ENCODE data around the gene NCOA7. TPM values are rescaled to one million over a fixed set of nuclear protein-coding genes. Genes with fewer than 3 reads are reported as not detected.
"Not testable (repeated sequence)": the region's sequence is repeated elsewhere in the genome, so short reads cannot be mapped to it uniquely, and the experiment has no call there.

Gene NCOA7
- total RNA-seq, 6 experiments from 2014 or later, result 27.1 to 29.3 (median 28.6) TPM

GRCh38 chr6:125769147-125769783 lies 21.5 kb upstream of the NCOA7 start:
- H3K27me3 Mint-ChIP-seq (ENCODE audit: insufficient read depth), result peaks cover 20% of the 10 kb centered on the region
- H3K4me1 Mint-ChIP-seq (ENCODE audit: low read depth), result no peaks in the 10 kb centered on the region
- no peaks in the 10 kb centered on the region for H3K36me3 Mint-ChIP-seq (ENCODE audit: low read depth)
- no peak overlapping the region for H3K27ac Mint-ChIP-seq
- DNase-seq, result no peak
- TF ChIP-seq CTCF (IDR thresholded peaks at IDR 0.05), result no peak
- H3K4me3 Mint-ChIP-seq, result no peak overlapping the region
- no peaks in the 10 kb centered on the region for H3K9me3 Mint-ChIP-seq

GRCh38 chr6:125773387-125774341 lies 17.1 kb upstream of the NCOA7 start:
- no peak for DNase-seq
- TF ChIP-seq CTCF (IDR thresholded peaks at IDR 0.05), result no peak

GRCh38 chr6:125776107-125776826 lies 14.5 kb upstream of the NCOA7 start:
- H3K4me3 Mint-ChIP-seq; H3K27ac Mint-ChIP-seq; H3K9me3 Mint-ChIP-seq; H3K4me1 Mint-ChIP-seq (ENCODE audit: low read depth); H3K36me3 Mint-ChIP-seq (ENCODE audit: low read depth); DNase-seq: not testable (repeated sequence)
- peaks cover 13% of the 10 kb centered on the region; the same call in 1 of the 2 replicates for H3K27me3 Mint-ChIP-seq (ENCODE audit: insufficient read depth)

More at GRCh38 chr6:125773387-125774341, 17.1 kb upstream of the NCOA7 start:
- peaks cover 16% of the 10 kb centered on the region; the same call in 1 of the 2 replicates for H3K27me3 Mint-ChIP-seq (ENCODE audit: insufficient read depth)
- no peaks in the 10 kb centered on the region for H3K9me3 Mint-ChIP-seq
- no peaks in the 10 kb centered on the region for H3K4me1 Mint-ChIP-seq (ENCODE audit: low read depth)
- no peak overlapping the region for H3K4me3 Mint-ChIP-seq
- no peak overlapping the region for H3K27ac Mint-ChIP-seq
- H3K36me3 Mint-ChIP-seq (ENCODE audit: low read depth), result no peaks in the 10 kb centered on the region

GRCh38 chr6:125779924-125780539 lies 10.7 kb upstream of the NCOA7 start:
- DNase-seq, result peak; percentile 87
- Mint-ChIP-seq H3K27ac (no peak overlapping the region), H3K4me1 (ENCODE audit: low read depth) (peaks cover 11% of the 10 kb centered on the region), H3K9me3 (no peaks in the 10 kb centered on the region), H3K4me3 (no peak overlapping the region), H3K27me3 (ENCODE audit: insufficient read depth) (peaks cover 10% of the 10 kb centered on the region), H3K36me3 (ENCODE audit: low read depth) (no peaks in the 10 kb centered on the region)
- peak; percentile 47 for TF ChIP-seq CTCF (IDR thresholded peaks at IDR 0.05)

GRCh38 chr6:125780540-125781313 lies 10.0 kb upstream of the NCOA7 start:
- TF ChIP-seq CTCF (IDR thresholded peaks at IDR 0.05), result 0 out of 2 replicates have a peak, but pooled peaks have one; percentile 3
- Mint-ChIP-seq H3K4me3 (no peak overlapping the region), H3K9me3 (no peaks in the 10 kb centered on the region), H3K36me3 (ENCODE audit: low read depth) (no peaks in the 10 kb centered on the region), H3K27me3 (ENCODE audit: insufficient read depth) (peaks cover 8% of the 10 kb centered on the region), H3K4me1 (ENCODE audit: low read depth) (peaks cover 11% of the 10 kb centered on the region), H3K27ac (no peak overlapping the region)
- DNase-seq, result peak; percentile 54

Data from HFFc6 (cell line).